ENCODE results near the gene CFL1.

CFL1 gene

GRCh38 chr11:65869643-65870306 is 11.8 kb upstream of the CFL1 start:
- FAIRE-seq = no peak

DNA sequence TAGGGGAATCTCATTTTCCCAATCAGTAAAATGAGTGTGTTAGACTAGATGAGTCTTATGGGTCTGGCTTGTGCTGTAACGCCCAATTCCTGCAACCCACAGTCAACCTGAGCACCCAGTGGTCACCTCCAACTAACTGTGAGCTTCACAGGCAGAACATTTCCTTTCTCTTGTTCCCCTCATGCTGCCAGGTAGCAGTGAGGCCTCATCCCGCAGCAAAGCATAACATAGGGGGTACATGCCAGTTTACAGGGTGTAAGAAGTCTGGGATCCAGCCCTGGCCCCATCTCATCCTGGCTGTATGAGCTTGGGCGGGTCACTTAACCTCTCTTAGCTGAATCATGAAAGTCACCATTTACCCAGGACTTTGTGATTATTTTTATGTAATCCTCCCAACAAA is 10.9 kb upstream of the CFL1 start:
- FAIRE-seq = no peak

GRCh38 chr11:65868076-65868667 is 10.2 kb upstream of the CFL1 start:
- no peak for FAIRE-seq

DNA sequence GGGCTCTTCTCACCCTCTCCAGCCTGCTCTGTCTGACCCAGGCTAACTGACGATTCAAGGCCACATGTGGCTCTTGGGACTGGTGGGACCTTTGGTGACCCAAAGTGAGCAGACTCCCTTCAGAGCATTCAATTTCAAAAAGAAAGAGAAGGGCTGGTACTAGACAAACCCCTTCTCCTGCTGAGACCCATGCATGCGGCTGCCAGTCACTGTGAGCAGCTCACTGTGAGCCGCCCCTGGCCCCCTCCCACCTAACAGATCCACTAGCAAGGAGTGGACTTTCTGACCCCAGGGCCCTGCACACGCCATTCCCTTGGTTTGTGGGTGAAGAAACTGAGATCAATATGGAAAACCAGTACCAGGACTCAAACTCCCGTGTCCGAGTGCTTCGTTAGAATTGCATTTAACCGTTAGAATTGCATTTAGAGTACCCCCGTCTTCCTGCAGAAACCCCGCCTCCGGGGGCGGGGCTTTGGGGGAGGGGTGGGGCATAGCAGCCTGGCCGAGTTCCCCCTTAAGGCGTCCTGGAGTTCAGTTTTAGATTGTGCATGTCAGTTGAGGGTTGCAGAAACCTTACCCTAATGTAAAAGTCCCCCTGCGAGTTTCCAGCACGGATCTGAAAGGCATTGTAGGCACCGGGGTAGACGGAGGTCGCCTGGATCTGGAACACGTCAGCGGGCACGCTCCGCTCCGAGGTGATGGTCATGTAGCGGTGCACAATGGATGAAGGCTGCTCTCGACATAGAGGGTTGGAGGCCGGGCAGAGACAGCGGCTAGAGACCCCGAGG is 9.5 kb upstream of the CFL1 start:
- FAIRE-seq = no peak

DNA sequence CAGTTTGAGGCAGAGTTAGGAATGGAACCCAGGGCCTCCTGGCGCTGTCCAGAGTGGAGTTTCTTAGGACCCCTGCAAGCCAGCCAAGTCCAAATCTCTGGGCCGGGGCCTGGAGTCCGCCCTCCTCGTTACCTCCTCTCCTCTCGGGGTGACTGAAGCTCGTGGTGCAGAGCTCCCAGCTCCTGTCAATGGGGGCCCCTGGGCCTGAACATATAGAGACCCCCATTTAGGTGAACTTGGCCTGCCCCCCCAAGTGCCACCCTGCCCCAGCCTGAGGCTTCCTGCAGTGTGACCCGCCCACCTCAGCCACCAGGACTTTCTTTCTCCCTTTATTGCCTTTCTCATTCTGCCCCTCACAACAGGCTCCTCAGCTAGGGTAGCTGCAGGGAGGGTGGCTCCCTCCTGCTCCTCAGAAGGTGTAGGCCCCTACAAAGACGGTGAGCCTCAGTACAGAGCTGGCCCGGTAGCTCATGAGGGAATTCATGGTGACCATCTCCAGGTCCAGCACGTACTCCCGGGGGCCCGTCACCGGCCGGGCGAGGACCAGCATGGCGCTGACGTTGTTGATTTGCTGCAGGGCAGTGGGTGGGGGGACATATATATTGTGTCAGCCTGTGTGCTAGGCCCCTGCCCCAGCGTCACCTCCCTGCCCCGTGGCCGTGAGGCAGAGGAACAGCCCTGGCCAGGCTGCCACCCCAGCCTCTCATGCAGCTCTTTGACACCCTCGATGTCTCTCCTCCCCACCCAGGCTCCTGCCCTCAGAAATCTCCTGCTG is 8.7 kb upstream of the CFL1 start:
- FAIRE-seq = no peak

DNA sequence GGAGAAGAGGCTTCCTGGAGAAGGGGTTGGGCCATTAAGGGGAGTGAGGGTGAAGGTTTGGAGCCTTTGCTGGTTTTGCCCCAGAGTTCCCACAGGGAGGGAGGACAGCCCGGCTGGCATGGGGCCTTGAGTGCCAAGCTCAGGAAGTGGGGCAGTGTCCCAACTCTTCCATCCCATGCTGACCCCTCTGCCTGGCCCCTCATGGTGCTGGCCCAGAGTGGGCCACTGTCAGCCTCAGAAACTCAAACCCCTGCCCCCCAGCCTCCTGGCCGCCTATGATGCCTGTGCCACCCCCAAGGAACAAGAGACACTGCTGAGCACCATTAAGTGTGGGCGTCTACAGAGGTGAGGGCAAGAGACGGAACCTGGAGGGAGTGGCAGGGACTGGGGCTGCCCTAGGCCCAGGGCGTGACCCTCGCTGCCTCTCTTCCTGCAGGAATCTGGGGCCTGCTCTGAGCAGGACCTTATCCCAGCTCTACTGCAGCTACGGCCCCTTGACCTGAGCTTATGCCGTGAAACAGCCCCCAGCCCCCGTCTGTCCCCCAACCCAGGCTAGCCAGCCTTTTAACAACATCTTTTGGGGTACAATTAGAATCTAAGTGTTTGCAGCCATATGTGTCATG is 7.7 kb upstream of the CFL1 start:
- no peak for FAIRE-seq

DNA sequence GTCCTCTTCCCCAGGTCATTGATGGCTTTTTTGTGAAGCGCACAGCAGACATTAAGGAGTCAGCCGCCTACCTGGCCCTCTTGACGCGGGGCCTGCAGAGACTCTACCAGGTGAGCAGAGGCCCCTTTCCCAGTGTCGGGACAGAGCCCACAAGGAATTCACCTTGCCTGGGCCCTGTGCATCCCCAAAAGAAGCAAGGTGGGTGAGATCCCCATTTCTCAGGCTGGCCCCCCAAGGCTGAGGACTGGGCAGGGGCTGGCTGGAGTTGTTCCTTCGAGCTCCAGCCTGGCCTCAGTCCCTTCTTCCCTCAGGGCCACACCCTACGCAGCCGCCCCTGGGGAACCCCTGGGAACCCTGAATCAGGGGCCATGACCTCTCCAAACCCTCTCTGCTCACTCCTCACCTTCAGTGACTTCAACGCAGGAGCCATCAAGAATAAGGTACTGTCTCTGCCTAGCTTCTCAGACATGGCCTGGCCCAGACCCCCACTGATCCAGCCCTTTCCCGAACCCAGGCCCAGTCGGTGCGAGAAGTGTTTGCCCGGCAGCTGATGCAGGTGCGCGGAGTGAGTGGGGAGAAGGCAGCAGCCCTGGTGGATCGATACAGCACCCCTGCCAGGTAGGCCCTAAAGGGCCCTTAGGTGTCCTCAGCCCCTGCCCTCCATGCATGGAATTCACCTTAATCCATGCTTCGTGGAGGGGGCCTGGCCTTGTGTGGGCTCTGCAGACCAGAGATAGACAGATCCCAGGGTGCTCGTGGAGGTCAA is 6.9 kb upstream of the CFL1 start:
- FAIRE-seq = no peak

- no peak for FAIRE-seq
Observed at GRCh38 chr11:65863889-65864705, 6.1 kb upstream of the CFL1 start.

DNA sequence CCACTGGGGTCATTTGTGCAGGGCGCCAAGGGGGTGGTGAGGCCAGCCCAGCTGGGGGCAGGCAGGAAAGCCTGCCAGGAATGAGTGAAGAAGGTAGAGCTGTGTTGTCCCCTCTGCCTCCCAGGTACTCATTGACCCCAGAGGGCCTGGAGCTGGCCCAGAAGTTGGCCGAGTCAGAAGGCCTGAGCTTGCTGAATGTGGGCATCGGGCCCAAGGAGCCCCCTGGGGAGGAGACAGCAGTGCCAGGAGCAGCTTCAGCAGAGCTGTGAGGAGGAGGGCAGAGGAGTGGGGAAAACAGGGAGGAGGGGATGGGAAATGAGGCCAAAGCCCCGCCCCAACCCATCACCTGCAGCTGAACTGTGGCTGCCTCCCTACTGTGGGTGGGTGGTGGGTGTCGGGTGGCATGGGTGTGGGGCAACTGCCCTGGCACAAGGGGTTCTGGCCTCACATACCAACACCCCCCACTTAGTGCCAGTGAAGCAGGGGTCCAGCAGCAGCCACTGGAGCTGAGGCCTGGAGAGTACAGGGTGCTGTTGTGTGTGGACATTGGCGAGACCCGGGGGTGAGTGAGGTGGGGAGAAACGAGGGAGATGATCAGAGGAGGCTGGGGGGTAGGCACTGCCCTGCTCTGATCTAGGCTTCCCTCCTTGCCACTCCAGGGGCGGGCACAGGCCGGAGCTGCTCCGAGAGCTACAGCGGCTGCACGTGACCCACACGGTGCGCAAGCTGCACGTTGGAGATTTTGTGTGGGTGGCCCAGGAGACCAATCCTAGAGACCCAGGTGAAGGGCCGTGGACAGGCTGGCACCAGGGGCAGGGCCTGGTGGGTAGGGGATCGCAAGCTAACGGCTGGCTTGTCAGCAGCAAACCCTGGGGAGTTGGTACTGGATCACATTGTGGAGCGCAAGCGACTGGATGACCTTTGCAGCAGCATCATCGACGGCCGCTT is 5.2 kb upstream of the CFL1 start:
- no peak for FAIRE-seq

DNA sequence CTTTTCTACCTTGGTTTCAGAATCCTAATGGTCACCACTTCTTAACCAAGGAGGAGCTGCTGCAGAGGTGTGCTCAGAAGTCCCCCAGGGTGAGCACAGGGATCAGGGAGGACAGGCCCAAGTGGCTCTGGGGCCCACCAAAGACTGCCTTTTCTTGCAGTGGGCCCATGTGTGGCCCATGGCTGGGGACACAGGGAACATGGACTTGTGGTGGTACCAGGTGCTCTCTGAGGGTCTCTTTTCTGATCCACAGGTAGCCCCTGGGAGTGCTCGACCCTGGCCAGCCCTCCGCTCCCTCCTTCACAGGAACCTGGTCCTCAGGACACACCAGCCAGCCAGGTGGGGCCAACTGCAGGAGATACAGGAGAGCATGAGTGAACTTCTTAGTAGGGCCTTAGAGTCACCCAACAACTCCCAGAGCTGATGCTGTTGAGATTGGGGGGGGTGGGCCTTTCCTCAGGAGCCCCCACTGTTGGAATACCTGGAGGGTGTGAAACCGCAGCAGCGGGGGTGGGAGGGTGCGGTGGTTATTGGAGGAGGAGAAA is 4.3 kb upstream of the CFL1 start:
- FAIRE-seq = no peak

DNA sequence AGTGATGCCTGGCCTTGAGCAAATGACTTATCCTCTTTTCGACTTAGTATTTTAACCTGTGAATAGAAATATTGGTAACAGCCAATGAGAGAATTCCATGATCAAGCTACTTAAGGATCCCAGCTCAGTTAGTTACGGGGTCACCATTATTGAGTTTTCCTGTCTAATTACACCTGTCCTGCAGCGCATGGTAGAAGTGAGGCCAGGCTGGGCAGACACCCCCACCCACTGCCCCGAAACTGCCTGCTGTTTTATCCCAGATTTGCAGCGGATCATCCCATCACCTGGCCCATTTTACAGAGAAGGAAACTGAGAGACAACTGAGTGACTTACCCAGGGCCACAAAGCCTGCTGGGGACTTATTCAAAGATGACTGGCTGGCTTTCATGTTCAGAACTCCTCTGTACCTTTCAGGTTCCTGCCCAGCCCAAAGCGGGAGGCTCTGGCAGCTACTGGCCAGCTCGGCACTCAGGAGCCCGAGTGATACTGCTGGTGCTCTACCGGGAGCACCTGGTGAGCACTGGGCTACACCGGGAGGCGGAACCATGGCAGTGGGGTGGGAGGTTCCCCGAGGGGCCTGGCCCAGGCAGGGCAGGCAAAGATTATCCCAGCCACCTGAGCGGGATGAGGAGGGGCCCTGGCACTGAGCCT is 3.7 kb upstream of the CFL1 start:
- no peak for FAIRE-seq

DNA sequence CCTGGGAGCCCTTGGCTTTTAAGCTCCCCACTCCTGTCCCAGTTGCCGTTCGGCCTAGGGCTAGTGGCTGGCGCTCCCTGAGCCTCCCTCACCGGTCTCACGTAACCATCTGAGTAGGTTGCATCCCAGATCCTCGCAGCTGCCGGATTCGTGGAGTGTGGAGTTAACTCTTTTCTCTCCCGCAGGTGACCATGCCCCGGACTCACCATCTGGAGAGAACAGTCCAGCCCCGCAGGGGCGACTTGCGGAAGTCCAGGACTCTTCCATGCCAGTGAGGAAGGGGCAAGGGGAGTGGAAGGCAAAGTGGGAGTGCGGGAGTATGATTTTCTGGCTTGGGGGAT is 3.2 kb upstream of the CFL1 start:
- no peak for FAIRE-seq

- peak; percentile 70 for FAIRE-seq
Observed at GRCh38 chr11:65860278-65861164, 2.5 kb upstream of the CFL1 start, which contains the start of gene MUS81. TSS of gene MUS81 (plus strand) at chr11:65860433. CDS start at chr11:65860754, 321 bp downstream.

- no peak for FAIRE-seq
Observed at GRCh38 chr11:65859812-65860277, 1.9 kb upstream of the CFL1 start.

DNA sequence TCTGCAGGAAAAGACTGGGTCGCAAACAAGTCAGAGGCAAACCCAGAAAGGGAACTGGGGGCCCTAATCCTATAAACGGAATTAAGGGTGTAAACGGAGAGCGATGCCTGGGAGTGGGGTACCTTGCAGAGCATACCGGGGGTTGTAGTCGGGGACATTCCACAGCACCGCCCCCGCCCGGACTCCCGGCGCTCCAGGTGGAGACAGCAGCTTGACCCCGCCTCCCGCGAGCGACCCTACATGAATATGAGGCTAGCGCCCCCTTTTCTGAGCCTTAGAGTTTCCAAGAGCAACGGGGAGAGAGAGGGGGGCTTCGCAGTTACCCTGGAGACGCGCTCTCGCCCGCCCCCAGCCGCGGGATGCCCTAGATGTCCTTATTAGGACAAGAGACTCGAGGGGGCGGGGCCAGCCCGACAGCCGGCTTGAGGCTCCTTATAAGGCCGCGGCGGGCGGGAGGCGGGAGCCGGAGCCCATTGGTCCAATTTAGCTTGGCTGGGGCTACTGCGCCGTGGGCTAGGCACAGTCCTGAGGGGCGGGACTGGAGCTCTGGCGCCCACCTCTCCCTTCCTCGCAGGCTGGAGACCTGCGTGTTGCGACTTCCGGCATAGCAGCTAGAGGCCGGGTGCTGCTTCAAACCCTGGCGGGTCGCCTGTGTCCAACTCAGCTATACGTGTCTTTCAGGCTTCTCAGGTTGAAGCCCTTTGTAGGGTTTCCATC is 1.3 kb upstream of the CFL1 start:
- FAIRE-seq = peak; percentile 81

GRCh38 chr11:65858681-65859087 is 704 bp upstream of the CFL1 start:
- FAIRE-seq = no peak

DNA sequence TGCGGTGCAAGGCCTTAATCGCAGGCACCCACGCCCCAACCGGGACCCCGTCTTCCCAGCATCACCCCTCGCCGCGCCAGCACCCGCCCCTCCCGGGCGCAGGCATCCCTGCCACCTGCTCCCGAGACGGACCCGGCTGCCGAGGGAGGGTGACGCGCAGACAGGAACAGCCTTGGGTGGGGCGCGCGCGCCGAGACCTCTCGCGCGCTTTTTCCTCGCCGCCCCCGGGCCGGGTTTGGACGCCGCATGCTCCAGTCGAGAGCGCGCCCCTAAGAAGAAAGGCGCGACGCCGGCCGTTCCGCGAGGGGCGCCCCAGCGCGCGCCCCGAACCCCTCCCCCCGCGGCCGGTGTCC is 504 bp downstream of the CFL1 start:
- FAIRE-seq = no peak

Data from TTC549 (cell line).